DND-41 (cell line): ENCODE results near the gene DDO.

Experiments used
- EZH2 ChIP-seq: IDR thresholded peaks from 3 replicates; pipeline ENCODE4 v1.6.1; 2012; ENCODE audit warnings: borderline replicate concordance, low read depth, mild to moderate bottlenecking, moderate library complexity, low read length, inconsistent platforms; ENCODE audit not compliant: severe bottlenecking
- TF ChIP-seq, protein P1 (sequence below): IDR thresholded peaks from 2 replicates; pipeline ENCODE4 v1.5.1; 2012; ENCODE audit warnings: borderline replicate concordance, low read length, moderate library complexity, mild to moderate bottlenecking; ENCODE audit not compliant: poor library complexity, severe bottlenecking; ENCODE audit errors: extremely low read depth

DNA sequence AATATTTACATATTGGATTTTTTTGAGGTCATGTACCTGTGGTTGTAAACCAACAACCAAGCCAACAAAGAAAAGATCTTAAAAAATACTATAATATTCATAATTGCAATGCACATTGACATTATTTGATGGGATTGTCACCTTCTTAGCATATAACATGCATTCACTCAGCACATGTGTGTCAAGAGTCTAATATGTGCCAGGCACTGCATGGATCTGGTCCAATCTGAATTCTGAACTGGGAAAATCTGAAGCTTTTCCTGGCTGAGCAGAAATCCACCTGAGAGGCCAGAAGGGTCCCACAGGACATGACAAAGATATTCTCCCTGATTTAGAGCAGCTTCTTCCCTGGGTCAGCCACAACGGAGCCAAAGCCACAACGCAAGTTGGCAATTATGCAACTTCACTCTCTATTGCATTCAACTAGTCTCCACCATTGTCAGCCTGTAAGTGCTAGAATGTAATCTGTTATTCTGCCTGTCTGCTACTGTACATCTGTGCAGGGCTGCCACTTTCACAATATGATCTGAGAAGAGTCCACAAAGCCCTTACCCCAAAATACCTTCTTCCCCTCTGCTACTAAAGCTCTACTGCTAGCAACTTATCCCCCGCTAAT, 17.0 kb upstream of the DDO start:
- TF ChIP-seq, protein P1, sequence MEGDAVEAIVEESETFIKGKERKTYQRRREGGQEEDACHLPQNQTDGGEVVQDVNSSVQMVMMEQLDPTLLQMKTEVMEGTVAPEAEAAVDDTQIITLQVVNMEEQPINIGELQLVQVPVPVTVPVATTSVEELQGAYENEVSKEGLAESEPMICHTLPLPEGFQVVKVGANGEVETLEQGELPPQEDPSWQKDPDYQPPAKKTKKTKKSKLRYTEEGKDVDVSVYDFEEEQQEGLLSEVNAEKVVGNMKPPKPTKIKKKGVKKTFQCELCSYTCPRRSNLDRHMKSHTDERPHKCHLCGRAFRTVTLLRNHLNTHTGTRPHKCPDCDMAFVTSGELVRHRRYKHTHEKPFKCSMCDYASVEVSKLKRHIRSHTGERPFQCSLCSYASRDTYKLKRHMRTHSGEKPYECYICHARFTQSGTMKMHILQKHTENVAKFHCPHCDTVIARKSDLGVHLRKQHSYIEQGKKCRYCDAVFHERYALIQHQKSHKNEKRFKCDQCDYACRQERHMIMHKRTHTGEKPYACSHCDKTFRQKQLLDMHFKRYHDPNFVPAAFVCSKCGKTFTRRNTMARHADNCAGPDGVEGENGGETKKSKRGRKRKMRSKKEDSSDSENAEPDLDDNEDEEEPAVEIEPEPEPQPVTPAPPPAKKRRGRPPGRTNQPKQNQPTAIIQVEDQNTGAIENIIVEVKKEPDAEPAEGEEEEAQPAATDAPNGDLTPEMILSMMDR, result no peak
- no peak for TF ChIP-seq EZH2
